HEK293 (cell line): Measurements from ENCODE around the gene MTARC2.

ENCODE experiments used
- CTCF ChIA-PET: fragments of 350-600 bp; formaldehyde crosslinking; extraction: SDS; loops from one replicate; lab custom pipeline; 2021; ENCODE audit warnings: antibody characterized with exemption; lab: Yijun Ruan, JAX
- POLR2A ChIA-PET: fragments of 300-600 bp; formaldehyde crosslinking; extraction: SDS; loops from one replicate; lab custom pipeline; 2020; ENCODE audit warnings: antibody characterized with exemption, inconsistent platforms; lab: Yijun Ruan, JAX
- H3K27ac ChIP-seq: fragments of 200-500 bp; sonication (Bioruptor generic); 2 replicates; pipeline ENCODE4 v1.5.1; 2014; ENCODE audit warnings: low read depth, low read length, control low read depth, inconsistent platforms; ENCODE audit errors: extremely low read depth
- H3K36me3 ChIP-seq, 2 experiments: fragments of 200-500 bp in 1 of 2; sonication (Bioruptor generic) in 1 of 2; 1 replicate in 1 of 2; 2 replicates in 1 of 2; pipeline ENCODE4 v1.5.1; 2014 to 2017; ENCODE audit warnings: inconsistent platforms in 2 of 2, low read length in 2 of 2; ENCODE audit not compliant: control insufficient read depth in 2 of 2, insufficient read depth in 1 of 2
- H3K4me1 ChIP-seq: fragments of 200-500 bp; sonication (Bioruptor generic); 2 replicates; pipeline ENCODE4 v1.5.1; 2014; ENCODE audit warnings: mild to moderate bottlenecking, low read length, inconsistent platforms; ENCODE audit not compliant: control insufficient read depth, insufficient read depth
- H3K4me3 ChIP-seq: 2 replicates; pipeline ENCODE4 v1.5.1; 2011; ENCODE audit warnings: low read depth, mild to moderate bottlenecking, control low read depth, low read length, moderate library complexity
- H3K9me3 ChIP-seq: fragments of 200-500 bp; sonication (Bioruptor generic); 2 replicates; pipeline ENCODE4 v1.5.1; 2014; ENCODE audit warnings: low read depth, low read length, inconsistent platforms; ENCODE audit not compliant: control insufficient read depth, insufficient read depth
- IKZF3 ChIP-seq: fragments of 450-650 bp; IDR thresholded peaks from 2 replicates; pipeline ENCODE4 v1.5.0; 2018; ENCODE audit warnings: missing biosample characterization, mild to moderate bottlenecking, missing genetic modification characterization, moderate library complexity
- OVOL3 ChIP-seq: fragments of 450-650 bp; formaldehyde crosslinking; IDR thresholded peaks from 2 replicates; pipeline ENCODE4 v1.5.1; 2016; ENCODE audit warnings: missing biosample characterization, missing genetic modification characterization
- PRDM2 ChIP-seq: fragments of 450-650 bp; formaldehyde crosslinking; IDR thresholded peaks from 2 replicates; pipeline ENCODE4 v1.5.1; 2016; ENCODE audit warnings: missing biosample characterization, missing genetic modification characterization, borderline replicate concordance
- ZBTB10 ChIP-seq: fragments of 450-650 bp; formaldehyde crosslinking; IDR thresholded peaks from 2 replicates; pipeline ENCODE4 v1.5.1; 2016; ENCODE audit warnings: missing biosample characterization, missing genetic modification characterization
- ZBTB17 ChIP-seq: fragments of 450-650 bp; formaldehyde crosslinking; IDR thresholded peaks from 2 replicates; pipeline ENCODE4 v1.5.1; 2016; ENCODE audit warnings: missing biosample characterization, missing genetic modification characterization
- ZBTB21 ChIP-seq: fragments of 450-650 bp; formaldehyde crosslinking; IDR thresholded peaks from 2 replicates; pipeline ENCODE4 v1.5.1; 2017; ENCODE audit warnings: missing biosample characterization, missing genetic modification characterization
- ZFHX2 ChIP-seq: fragments of 450-650 bp; formaldehyde crosslinking; conservative IDR thresholded peaks from 2 replicates; pipeline ENCODE4 v1.5.1; 2016; ENCODE audit warnings: missing biosample characterization, missing genetic modification characterization
- ZNF133 ChIP-seq: fragments of 450-650 bp; formaldehyde crosslinking; IDR thresholded peaks from 2 replicates; pipeline ENCODE4 v1.5.1; 2016; ENCODE audit warnings: missing biosample characterization, missing genetic modification characterization
- ZNF146 ChIP-seq: fragments of 450-650 bp; formaldehyde crosslinking; IDR thresholded peaks from 2 replicates; pipeline ENCODE4 v1.5.1; 2016; ENCODE audit warnings: missing biosample characterization, missing genetic modification characterization
- ZNF248 ChIP-seq: fragments of 450-650 bp; formaldehyde crosslinking; IDR thresholded peaks from 2 replicates; pipeline ENCODE4 v1.5.1; 2017; ENCODE audit warnings: missing biosample characterization, missing genetic modification characterization
- ZNF274 ChIP-seq, 2 experiments: fragments of 200-500 bp in 1 of 2; fragments of 450-650 bp in 1 of 2; sonication (Bioruptor generic) in 1 of 2; formaldehyde crosslinking in 1 of 2; IDR thresholded peaks; 2 replicates each; pipeline versions ENCODE4 v1.5.1 to v1.6.1; 2014 to 2016; ENCODE audit warnings: borderline replicate concordance in 1 of 2, inconsistent platforms in 1 of 2, low read length in 1 of 2, missing biosample characterization in 1 of 2, missing genetic modification characterization in 1 of 2
- ZNF404 ChIP-seq: fragments of 450-650 bp; formaldehyde crosslinking; IDR thresholded peaks from 2 replicates; pipeline ENCODE4 v1.5.1; 2017; ENCODE audit warnings: missing biosample characterization, missing genetic modification characterization
- ZNF423 ChIP-seq: fragments of 450-650 bp; formaldehyde crosslinking; IDR thresholded peaks from 2 replicates; pipeline ENCODE4 v1.5.1; 2016; ENCODE audit warnings: missing biosample characterization, missing genetic modification characterization
- ZNF48 ChIP-seq: fragments of 450-650 bp; formaldehyde crosslinking; IDR thresholded peaks from 2 replicates; pipeline ENCODE4 v1.5.1; 2016; ENCODE audit warnings: missing biosample characterization, missing genetic modification characterization
- ZNF513 ChIP-seq: fragments of 450-650 bp; IDR thresholded peaks from 2 replicates; pipeline ENCODE4 v1.5.1; 2018; ENCODE audit warnings: missing biosample characterization, missing genetic modification characterization
- ZNF518A ChIP-seq: fragments of 450-650 bp; formaldehyde crosslinking; conservative IDR thresholded peaks from 2 replicates; pipeline ENCODE4 v1.5.1; 2016; ENCODE audit warnings: low read depth, missing biosample characterization, missing genetic modification characterization
- ZNF521 ChIP-seq: fragments of 450-650 bp; formaldehyde crosslinking; IDR thresholded peaks from 2 replicates; pipeline ENCODE4 v1.5.1; 2017; ENCODE audit warnings: missing biosample characterization, mild to moderate bottlenecking, missing genetic modification characterization
- ZNF596 ChIP-seq: fragments of 450-650 bp; IDR thresholded peaks from 2 replicates; pipeline ENCODE4 v1.5.0; 2018; ENCODE audit warnings: missing biosample characterization, mild to moderate bottlenecking, missing genetic modification characterization, moderate library complexity
- ZNF600 ChIP-seq: fragments of 450-650 bp; formaldehyde crosslinking; IDR thresholded peaks from 2 replicates; pipeline ENCODE4 v1.5.1; 2016; ENCODE audit warnings: missing biosample characterization, missing genetic modification characterization
- ZNF707 ChIP-seq: fragments of 450-650 bp; formaldehyde crosslinking; IDR thresholded peaks from 2 replicates; pipeline ENCODE4 v1.5.1; 2016; ENCODE audit warnings: missing biosample characterization, missing genetic modification characterization

Gene MTARC2

GRCh38 chr1:220806408-220806807 lies 58.3 kb downstream of the MTARC2 start (continued):
- TF ChIP-seq PRDM2 (tag by site-specific recombination) (no peak), ZNF248 (tag by site-specific recombination) (no peak), OVOL3 (tag by site-specific recombination) (no peak), ZNF404 (no peak), ZNF146 (no peak), ZNF133 (tag by site-specific recombination) (no peak), ZFHX2 (tag by site-specific recombination) (no peak), ZNF423 (no peak), ZNF274 (IDR thresholded peaks at IDR 0.05; ENCODE audit: low read length) (no peak), ZNF274 (tag by site-specific recombination; IDR thresholded peaks at IDR 0.05; ENCODE audit: borderline replicate concordance) (no peak), ZNF518A (no peak), ZNF48 (tag by site-specific recombination) (no peak), ZNF521 (no peak), ZNF513 (tag by site-specific recombination) (no peak)

- ChIA-PET CTCF (interaction anchor here (0.7 to 1.1 kb wide), 2 partner anchors 74 to 1335 kb away, joined by 3 read pairs; no protein-coding TSS in a partner anchor), POLR2A (no interaction called here)
- Histone ChIP-seq H3K36me3 (peaks cover 0 to 36% of the 10 kb centered on the region in 2 experiments; a peak in 1 of 3 replicates), H3K9me3 (no peaks in the 10 kb centered on the region), H3K4me3 (no peak overlapping the region), H3K27ac (no peak overlapping the region), H3K4me1 (no peaks in the 10 kb centered on the region)
- TF ChIP-seq ZNF423, result no peak
- no peak for TF ChIP-seq ZBTB17 (tag by site-specific recombination)
- no peak for TF ChIP-seq ZNF707 (tag by site-specific recombination)
- TF ChIP-seq IKZF3 (tag by site-specific recombination), result no peak
- no peak for TF ChIP-seq ZNF600
- TF ChIP-seq ZBTB21 (tag by site-specific recombination), result no peak
- TF ChIP-seq ZBTB10, result no peak
- no peak for TF ChIP-seq ZNF596 (tag by site-specific recombination)
Observed at GRCh38 chr1:220807726-220808125, 59.6 kb downstream of the MTARC2 start.
